IMR-90 (cell line): Measurements from ENCODE around the gene NOC2L. TPM values are rescaled to one million over a fixed set of nuclear protein-coding genes. Genes with fewer than 3 reads are reported as not detected.

Experiments used
- ATAC-seq: fragments of 200-7000 bp; cut with Tn5 transposase; 2 replicates; pipeline ENCODE4 v1.9.1; 2020; ENCODE audit warnings: low read depth, mild to moderate bottlenecking, moderate library complexity
- BruUV-seq: library from RNA; stranded (reverse); fragments of 400-500 nt; replicated peaks from 2 replicates; lab custom pipeline; 2021; lab: Mats Ljungman, UMichigan
- CTCF ChIA-PET: fragments of 300-600 bp; formaldehyde crosslinking; extraction: SDS; loops from one replicate; lab custom pipeline; 2021; ENCODE audit warnings: antibody characterized with exemption; lab: Yijun Ruan, JAX
- POLR2A ChIA-PET: fragments of 300-600 bp; sonication (Branson Sonifier 250); formaldehyde crosslinking; loops from one replicate; lab custom pipeline; 2022; ENCODE audit warnings: antibody characterized with exemption; ENCODE audit not compliant: unreplicated experiment; lab: Charles Lee
- DNase-seq: peaks from one replicate; pipeline ENCODE4 v3.0.0; 2013
- H2AFZ ChIP-seq: replicated peaks from 2 replicates; pipeline ENCODE3; 2013; ENCODE audit warnings: low read length, mild to moderate bottlenecking; ENCODE audit not compliant: poor library complexity
- H2AK5ac ChIP-seq: 2 replicates; pipeline ENCODE4 v1.6.1; 2013; ENCODE audit warnings: low read depth, low read length, inconsistent platforms
- H2AK9ac ChIP-seq: replicated peaks from 2 replicates; pipeline ENCODE3; 2013; ENCODE audit warnings: mild to moderate bottlenecking, low read depth, low read length, moderate library complexity; ENCODE audit not compliant: poor library complexity
- H2BK120ac ChIP-seq: 2 replicates; pipeline ENCODE4 v1.6.1; 2013; ENCODE audit warnings: low read depth, low read length, inconsistent platforms
- H2BK15ac ChIP-seq: 3 replicates; pipeline ENCODE4 v1.6.1; 2013; ENCODE audit warnings: low read depth, low read length, inconsistent platforms
- H2BK20ac ChIP-seq: 2 replicates; pipeline ENCODE4 v1.6.1; 2013; ENCODE audit warnings: low read depth, mild to moderate bottlenecking, inconsistent platforms, low read length, moderate library complexity
- H2BK5ac ChIP-seq: 2 replicates; pipeline ENCODE4 v1.6.1; 2013; ENCODE audit warnings: mild to moderate bottlenecking, low read depth, low read length, inconsistent platforms; ENCODE audit not compliant: poor library complexity, severe bottlenecking
- H3K14ac ChIP-seq: replicated peaks from 2 replicates; pipeline ENCODE4 v1.6.1; 2013; ENCODE audit warnings: low read depth, low read length, inconsistent platforms
- H3K18ac ChIP-seq: 2 replicates; pipeline ENCODE4 v1.6.1; 2013; ENCODE audit warnings: low read depth, low read length, control low read depth
- H3K23ac ChIP-seq: 2 replicates; pipeline ENCODE4 v1.6.1; 2013; ENCODE audit warnings: low read depth, low read length, inconsistent platforms
- H3K27ac ChIP-seq: 2 replicates; pipeline ENCODE4 v1.5.1; 2013; ENCODE audit warnings: mild to moderate bottlenecking, control low read depth, low read length; ENCODE audit not compliant: insufficient read depth
- H3K27me3 ChIP-seq: 2 replicates; pipeline ENCODE4 v1.6.1; 2013; ENCODE audit warnings: low read length; ENCODE audit not compliant: control insufficient read depth, insufficient read depth
- H3K36me3 ChIP-seq: 2 replicates; pipeline ENCODE4 v1.6.1; 2013; ENCODE audit warnings: low read length, mixed read lengths; ENCODE audit not compliant: control insufficient read depth, insufficient read depth
- H3K4ac ChIP-seq: 2 replicates; pipeline ENCODE4 v1.6.1; 2013; ENCODE audit warnings: low read depth, low read length, inconsistent platforms
- H3K4me1 ChIP-seq: 2 replicates; pipeline ENCODE4 v1.6.1; 2013; ENCODE audit warnings: low read length, mixed read lengths; ENCODE audit not compliant: control insufficient read depth, insufficient read depth
- H3K4me2 ChIP-seq: 2 replicates; pipeline ENCODE4 v1.6.1; 2013; ENCODE audit warnings: low read depth, mild to moderate bottlenecking, control low read depth, low read length, moderate library complexity
- H3K4me3 ChIP-seq: 2 replicates; pipeline ENCODE4 v1.5.1; 2013; ENCODE audit warnings: low read depth, mild to moderate bottlenecking, control low read depth, low read length, moderate library complexity; ENCODE audit not compliant: insufficient read depth
- H3K56ac ChIP-seq: 2 replicates; pipeline ENCODE4 v1.6.1; 2013; ENCODE audit warnings: low read length, inconsistent platforms; ENCODE audit not compliant: insufficient read depth; ENCODE audit errors: extremely low read depth
- H3K79me1 ChIP-seq, 2 experiments: 2 replicates each; pipeline ENCODE4 v1.6.1; 2013; ENCODE audit warnings: low read length in 2 of 2, inconsistent platforms in 1 of 2, low read depth in 1 of 2
- H3K9ac ChIP-seq: 2 replicates; pipeline ENCODE4 v1.6.1; 2013; ENCODE audit warnings: low read depth, low read length, control low read depth
- H3K9me1 ChIP-seq: 2 replicates; pipeline ENCODE4 v1.6.1; 2013; ENCODE audit warnings: low read length, inconsistent platforms; ENCODE audit not compliant: insufficient read depth
- H3K9me3 ChIP-seq: 2 replicates; pipeline ENCODE4 v1.6.1; 2013; ENCODE audit warnings: low read length; ENCODE audit not compliant: control insufficient read depth, insufficient read depth
- H4K20me1 ChIP-seq: 2 replicates; pipeline ENCODE4 v1.6.1; 2013; ENCODE audit warnings: low read length, inconsistent platforms; ENCODE audit not compliant: insufficient read depth
- H4K5ac ChIP-seq: 2 replicates; pipeline ENCODE4 v1.6.1; 2013; ENCODE audit warnings: mild to moderate bottlenecking, low read depth, low read length, control low read depth
- H4K8ac ChIP-seq, 2 experiments: 2 replicates each; pipeline ENCODE4 v1.6.1; 2013; ENCODE audit warnings: low read depth in 2 of 2, low read length in 2 of 2, control low read depth in 1 of 2, inconsistent platforms in 1 of 2
- H4K91ac ChIP-seq: 2 replicates; pipeline ENCODE4 v1.6.1; 2013; ENCODE audit warnings: low read depth, low read length, inconsistent platforms; ENCODE audit not compliant: insufficient read depth
- CEBPB ChIP-seq: IDR thresholded peaks from 2 replicates; pipeline ENCODE4 v1.6.1; 2012; ENCODE audit warnings: low read depth, low read length, improper control_type of control experiment
- CHD1 ChIP-seq: IDR thresholded peaks from 2 replicates; pipeline ENCODE4 v1.6.1; 2012; ENCODE audit warnings: low read depth, low read length, improper control_type of control experiment
- ELK1 ChIP-seq: fragments of 150-350 bp; IDR thresholded peaks from 2 replicates; pipeline ENCODE4 v1.6.1; 2016; ENCODE audit warnings: low read depth, mild to moderate bottlenecking, low read length, moderate library complexity, borderline replicate concordance
- MAZ ChIP-seq: IDR thresholded peaks from 2 replicates; pipeline ENCODE4 v1.6.1; 2012; ENCODE audit warnings: low read depth, mild to moderate bottlenecking, low read length, improper control_type of control experiment, moderate library complexity, borderline replicate concordance
- NFE2L2 ChIP-seq: fragments of 150-350 bp; IDR thresholded peaks from 2 replicates; pipeline ENCODE4 v1.6.1; 2016; ENCODE audit warnings: low read depth, mild to moderate bottlenecking, low read length
- WGBS, 2 experiments: methylation state at CpG; one replicate each; pipeline versions ENCODE4 v1.1.5 to v1.1.7; 2013; ENCODE audit warnings: missing lambda C conversion rate in 2 of 2; ENCODE audit not compliant: insufficient read length in 1 of 2; ENCODE audit errors: extremely low coverage in 2 of 2; 5-methylcytosine and 5-hydroxymethylcytosine counted together
- dilution Hi-C: fragments of 300-500 bp; cut with HindIII; formaldehyde crosslinking; loops from one replicate; pipeline ENCODE4 v1.14.3; 2018; ENCODE audit warnings: low sequenced_read_pairs; ENCODE audit not compliant: unreplicated experiment
- in situ Hi-C: fragments of 300-500 bp; cut with MboI; formaldehyde crosslinking; loops from 3 replicates; pipeline ENCODE4 v1.14.3; 2019; ENCODE audit warnings: low sequenced_read_pairs, inconsistent platforms, mixed read lengths
- intact Hi-C: fragments of 100-400 bp; cut with micrococcal nuclease; formaldehyde crosslinking; loops from 2 replicates; pipeline ENCODE4 v1.10.0; 2022
- polyA plus RNA-seq, 3 experiments: library from polyadenylated mRNA; depleted of rRNA; stranded (reverse); fragments of >200 nt; gene quantifications; 2 replicates each; pipeline ENCODE4 v1.2.3, GENCODE V29; 2012; ENCODE audit warnings: low replicate concordance in 1 of 3
- total RNA-seq: library from RNA; depleted of rRNA; stranded (reverse); fragments of >200 nt; gene quantifications from 2 replicates; pipeline ENCODE4 v1.2.3, GENCODE V29; 2012

Gene NOC2L
- total and polyA plus RNA-seq, 2 of the 4 experiments (the other 2 are of a cell fraction) = 74.2 to 106 TPM

- in situ Hi-C loops = no loop called here
- no peak for ATAC-seq
- no peak overlapping the region for H3K23ac ChIP-seq
- no peak overlapping the region for H3K18ac ChIP-seq
- H3K4ac ChIP-seq = no peak overlapping the region
- H3K4me3 ChIP-seq = no peak overlapping the region
- WGBS, 2 experiments = 100% methylated on average over 1 of the region's 3 CpGs; no CpG with 5 or more reads in 1 of the 2 experiments
- no peak overlapping the region for H4K91ac ChIP-seq
- peaks cover 4% of the 10 kb centered on the region; the same call in 1 of the 2 replicates for H3K4me1 ChIP-seq
- peaks cover 1% of the 10 kb centered on the region; the same call in 1 of the 2 replicates for H3K9me3 ChIP-seq
- H2AK5ac ChIP-seq = no peak overlapping the region
- peaks cover 9% of the 10 kb centered on the region; the same call in 1 of the 2 replicates for H4K20me1 ChIP-seq
- H3K14ac ChIP-seq = no peak overlapping the region; the same call in 1 of the 2 replicates
- POLR2A ChIA-PET = no interaction called here
- H2BK5ac ChIP-seq = no peak overlapping the region
- CTCF ChIA-PET = no interaction called here
- no peak overlapping the region for H2BK120ac ChIP-seq
- dilution Hi-C loops = no loop called here
- DNase-seq = no peak
- no peaks in the 10 kb centered on the region for H3K9me1 ChIP-seq
- H4K5ac ChIP-seq = no peak overlapping the region
- H2AK9ac ChIP-seq = no peak overlapping the region
- H2BK15ac ChIP-seq = no peak overlapping the region
- no peak overlapping the region for H3K27ac ChIP-seq
- no peak overlapping the region for H3K56ac ChIP-seq
- no peak overlapping the region for H2BK20ac ChIP-seq
- no peaks in the 10 kb centered on the region for H3K36me3 ChIP-seq
- H3K9ac ChIP-seq = no peak overlapping the region
- intact Hi-C loops = no loop called here
- H3K4me2 ChIP-seq = no peak overlapping the region
- TF ChIP-seq NFE2L2 (no peak), CEBPB (no peak), ELK1 (no peak), MAZ (no peak), CHD1 (no peak)
- no TSS peak for BruUV-seq
- H3K79me1 ChIP-seq = peaks cover 3 to 30% of the 10 kb centered on the region in 2 experiments; a peak in 3 of 4 replicates
- H2AFZ ChIP-seq = no peak overlapping the region
- H4K8ac ChIP-seq = no peak overlapping the region
- no peaks in the 10 kb centered on the region for H3K27me3 ChIP-seq
Observed at GRCh38 chr1:997713-997992, 38.6 kb upstream of the NOC2L start.
